ENCODE measurements around the gene RBM25. TPM values are rescaled to one million over a fixed set of nuclear protein-coding genes. Genes with fewer than 3 reads are reported as not detected.
A peak's percentile ranks its signal among the peaks of the same experiment; 100 is the strongest.
"Not testable (repeated sequence)": the region's sequence is repeated elsewhere in the genome, so short reads cannot be mapped to it uniquely, and the experiment has no call there.

RBM25 gene
- 13.6 and 22.9 TPM in 2 replicates for total RNA-seq (2014; rRNA removed; shearing (Covaris generic))

DNA sequence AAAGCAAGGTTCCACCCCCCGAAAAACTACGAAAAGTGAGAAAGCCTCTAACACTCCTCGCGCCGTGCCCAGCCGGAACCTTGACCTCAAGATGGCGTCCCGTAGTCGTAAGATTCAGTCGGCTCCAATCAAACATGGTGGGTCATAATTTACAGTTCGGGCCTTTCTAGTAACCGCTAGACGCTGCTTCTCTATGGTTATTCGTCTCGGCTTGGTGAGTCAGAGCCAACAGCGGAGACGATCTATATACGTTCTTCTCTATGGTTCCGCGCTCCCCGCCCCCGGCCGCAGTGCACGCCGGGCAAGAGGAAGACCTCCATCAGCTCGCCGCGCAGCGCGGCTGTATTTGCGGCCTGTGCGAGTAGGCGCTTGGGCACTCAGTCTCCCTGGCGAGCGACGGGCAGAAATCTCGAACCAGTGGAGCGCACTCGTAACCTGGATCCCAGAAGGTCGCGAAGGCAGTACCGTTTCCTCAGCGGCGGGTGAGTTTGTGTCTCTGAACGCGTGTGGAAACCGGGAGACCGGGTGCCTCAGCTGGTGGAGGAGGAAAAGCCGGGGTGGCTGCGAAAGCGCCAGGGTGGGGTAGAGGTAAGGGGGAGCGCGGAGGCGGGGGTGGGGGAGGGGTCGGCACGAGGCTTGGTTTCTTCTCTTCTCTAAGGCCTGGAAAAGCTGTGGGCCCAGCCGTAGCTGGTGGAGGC lies at the start of gene RBM25:
Gene RBM25 (plus strand): TSS at position 311 of the 698 bp plus-strand sequence. CDS start 13,108 bp downstream, outside the sequence.
- DNase-seq (ENCODE audit: low read depth): peak; percentile 98

DNA sequence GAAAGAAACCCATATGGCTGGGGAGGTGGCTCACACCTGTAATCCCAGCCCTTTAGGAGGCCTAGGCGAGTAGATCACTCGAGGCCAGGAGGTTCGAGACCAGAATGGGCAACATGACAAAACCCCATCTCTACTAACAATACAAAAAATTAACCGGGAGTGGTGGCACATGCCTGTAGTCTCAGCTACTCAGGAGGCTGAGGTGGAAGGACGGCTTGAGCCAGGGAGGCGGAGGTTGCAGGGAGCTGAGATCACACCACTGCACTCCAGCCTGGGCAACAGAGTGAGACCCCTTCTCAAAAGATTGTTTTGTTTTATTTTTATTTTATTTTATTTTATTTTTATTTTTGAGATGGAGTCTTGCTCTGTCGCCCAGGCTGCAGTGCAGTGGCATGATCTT lies 47.1 kb upstream of the RBM25 start:
- not testable (repeated sequence) for DNase-seq (ENCODE audit: low read depth)

DNA sequence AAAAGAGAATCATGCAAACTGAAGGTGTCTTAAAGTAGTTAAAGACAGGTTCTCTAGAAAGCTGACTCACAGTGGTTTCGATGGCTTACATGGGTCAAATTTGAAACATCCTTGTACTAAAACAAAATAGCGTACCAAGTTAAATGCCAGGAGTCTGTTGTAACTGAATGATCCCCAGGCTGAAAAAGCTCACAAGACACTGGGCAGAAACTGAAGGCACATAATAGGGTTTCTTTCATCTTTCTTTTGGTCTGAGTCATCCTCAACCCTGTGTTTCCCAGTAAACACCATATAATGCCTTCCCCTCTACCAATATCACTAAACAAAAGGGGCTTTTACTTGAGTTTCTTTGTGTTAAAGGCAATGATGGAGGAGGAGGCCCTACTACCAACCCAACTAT lies 44.2 kb upstream of the RBM25 start:
- peak; percentile 51 for DNase-seq (ENCODE audit: low read depth)

DNA sequence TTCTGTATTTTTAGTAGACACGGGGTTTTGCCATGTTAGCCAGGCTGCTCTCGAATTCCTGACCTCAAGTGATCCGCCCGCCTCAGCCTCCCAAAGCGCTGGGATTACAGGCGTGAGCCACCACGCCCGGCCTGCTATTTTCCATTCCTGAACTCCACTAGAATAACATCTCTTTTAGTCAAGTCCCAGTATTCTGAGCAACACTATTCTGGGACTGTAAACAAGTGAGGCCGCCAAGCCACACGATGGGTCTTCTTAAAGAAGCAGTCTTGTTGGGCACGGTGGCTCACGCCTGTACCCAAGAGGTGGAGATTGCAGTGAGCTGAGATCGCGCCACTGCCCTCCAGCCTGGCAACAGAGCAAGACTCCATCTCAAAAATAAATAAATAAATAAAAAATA lies 42.8 kb upstream of the RBM25 start:
- not testable (repeated sequence) for DNase-seq (ENCODE audit: low read depth)

DNA sequence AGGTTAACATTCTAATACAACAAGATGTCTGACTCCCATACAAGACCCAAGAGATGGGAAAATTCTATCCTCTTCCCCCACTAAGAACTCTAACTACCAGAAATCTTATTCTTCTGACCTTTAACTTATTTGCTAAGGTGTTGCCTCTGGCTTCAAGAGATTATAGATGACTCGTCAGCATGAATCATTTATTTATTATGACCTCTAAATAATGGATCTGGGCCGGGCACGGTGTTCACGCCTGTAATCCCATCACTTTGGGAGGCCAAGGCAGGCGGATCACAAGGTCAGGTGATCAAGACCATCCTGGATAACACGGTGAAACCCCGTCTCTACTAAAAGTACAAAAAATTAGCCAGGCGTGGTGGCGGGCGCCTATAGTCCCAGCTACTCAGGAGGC lies 42.3 kb upstream of the RBM25 start:
- DNase-seq (ENCODE audit: low read depth): not testable (repeated sequence)

DNA sequence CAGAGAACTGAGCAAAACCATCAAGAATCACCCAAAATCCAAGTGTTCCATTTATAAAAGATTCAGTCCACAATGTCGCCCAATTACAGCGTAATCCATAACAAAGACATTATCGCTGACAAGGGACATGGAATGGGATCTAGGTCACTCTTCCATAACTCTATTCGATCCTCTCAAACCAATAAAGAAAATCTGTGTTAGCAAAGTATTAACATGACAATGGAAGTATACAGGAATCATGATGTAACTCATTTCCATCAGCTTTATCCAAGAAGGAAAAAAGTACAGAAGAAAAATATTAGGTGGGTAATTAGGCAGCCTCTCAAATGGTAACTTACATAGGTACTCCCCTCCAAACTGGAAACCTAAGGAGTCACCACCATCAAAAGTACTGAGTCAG lies 36.3 kb upstream of the RBM25 start:
- no peak for DNase-seq (ENCODE audit: low read depth)

DNA sequence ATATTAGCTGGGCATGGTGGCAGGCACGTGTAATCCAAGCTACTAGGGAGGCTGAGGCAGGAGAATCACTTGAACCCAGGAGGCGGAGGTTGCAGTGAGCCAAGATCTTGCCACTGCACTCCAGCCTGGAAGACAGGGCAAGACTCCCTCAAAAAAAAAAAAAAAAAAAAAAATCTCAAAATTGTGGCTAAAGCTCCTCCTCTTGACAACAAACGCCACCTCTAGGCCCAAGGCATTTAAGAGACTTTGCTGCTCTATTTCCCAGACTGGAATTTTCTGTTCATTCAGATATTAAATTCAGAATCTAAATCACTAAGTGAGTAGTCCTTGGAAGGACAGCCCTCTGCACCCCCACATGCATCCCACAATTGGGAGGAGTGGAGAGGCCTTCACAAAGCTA lies 32.8 kb upstream of the RBM25 start:
- peak; percentile 19 for DNase-seq (ENCODE audit: low read depth)

DNA sequence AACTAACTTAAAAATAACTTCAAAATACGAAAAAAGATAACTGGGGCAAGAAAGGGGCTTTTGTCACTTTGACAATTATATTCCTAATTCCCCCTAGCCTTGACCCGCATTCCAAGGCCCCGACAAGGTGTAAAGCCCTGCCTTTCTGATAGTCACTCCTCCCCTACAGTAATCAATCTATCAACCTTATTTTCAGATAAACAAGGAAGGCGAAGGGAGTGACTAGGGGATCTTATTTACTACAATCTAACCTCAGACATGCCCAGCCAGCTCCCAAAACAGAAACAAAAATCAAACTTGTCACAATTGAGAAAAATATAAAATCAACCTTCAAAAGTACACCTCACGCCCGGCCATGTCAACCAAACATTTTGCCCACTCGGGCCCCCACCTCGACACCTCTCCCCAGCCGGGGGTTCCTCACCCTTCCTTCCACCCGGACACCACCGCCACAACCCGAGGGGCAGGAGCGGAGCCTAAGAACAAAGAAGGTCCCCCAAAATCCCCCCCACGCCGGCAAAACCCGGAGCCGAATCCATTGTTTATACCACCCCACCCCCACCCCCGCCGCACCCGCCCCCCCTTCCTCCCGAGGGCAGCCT lies 32.0 kb upstream of the RBM25 start:
- no peak for DNase-seq (ENCODE audit: low read depth)

DNA sequence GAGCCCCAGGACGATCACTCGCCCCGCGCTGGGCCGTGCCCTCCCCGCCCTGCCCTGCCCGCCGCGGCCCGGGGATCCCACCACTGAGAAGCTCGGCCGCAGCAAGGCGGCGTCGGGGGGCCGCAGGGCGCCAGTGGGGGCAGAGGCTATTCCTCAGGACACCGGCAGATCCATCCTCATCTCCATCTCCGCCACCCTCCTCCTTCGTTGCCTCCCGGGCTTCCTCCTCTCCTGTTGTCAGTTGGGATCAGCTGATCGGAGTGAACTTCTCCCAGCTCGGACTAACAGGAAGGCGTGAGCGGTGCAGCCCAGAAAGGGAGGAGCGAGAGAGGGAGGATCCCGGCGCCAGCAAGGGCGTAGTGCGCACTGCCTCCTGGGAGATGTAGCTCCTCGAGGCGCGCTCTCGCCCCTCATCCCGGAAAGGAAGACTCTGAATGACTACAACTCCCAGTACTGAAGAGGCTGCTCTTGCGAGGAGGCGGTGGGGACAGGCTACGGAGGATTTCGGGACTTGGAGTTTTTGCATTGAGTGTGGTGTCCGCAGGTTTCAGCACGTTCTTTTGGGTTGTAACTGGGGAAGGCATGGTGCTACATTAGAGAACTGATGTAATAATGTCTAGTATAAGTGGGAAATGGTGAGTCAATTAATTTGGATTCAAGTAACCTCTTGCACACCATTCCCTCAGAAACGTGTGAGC lies 31.3 kb upstream of the RBM25 start, which contains the start of gene ZFYVE1:
Gene ZFYVE1 (minus strand): TSS at position 262 of the 698 bp plus-strand sequence. CDS start 2,598 bp downstream, outside the sequence.
- peak; percentile 97 for DNase-seq (ENCODE audit: low read depth)

DNA sequence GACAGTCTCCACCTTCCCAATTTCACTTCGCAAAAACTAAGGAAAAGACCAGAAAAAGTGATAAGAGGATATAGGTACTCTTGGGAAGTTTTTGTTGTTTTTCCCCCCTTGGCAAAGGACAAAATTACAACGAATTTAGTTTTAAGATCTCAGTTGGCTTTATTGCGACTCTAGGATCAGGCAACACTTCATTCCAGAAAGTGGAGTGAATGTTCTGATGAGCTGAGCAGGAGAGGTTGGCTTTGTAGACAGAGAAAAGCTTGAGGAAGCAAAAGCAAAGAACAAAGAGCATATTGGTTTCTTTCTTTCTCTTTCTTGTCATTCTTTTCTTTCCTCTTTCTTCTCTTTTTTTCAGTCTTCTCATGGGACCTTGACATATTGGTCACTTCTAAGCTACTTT lies 30.8 kb upstream of the RBM25 start:
- DNase-seq (ENCODE audit: low read depth): no peak

DNA sequence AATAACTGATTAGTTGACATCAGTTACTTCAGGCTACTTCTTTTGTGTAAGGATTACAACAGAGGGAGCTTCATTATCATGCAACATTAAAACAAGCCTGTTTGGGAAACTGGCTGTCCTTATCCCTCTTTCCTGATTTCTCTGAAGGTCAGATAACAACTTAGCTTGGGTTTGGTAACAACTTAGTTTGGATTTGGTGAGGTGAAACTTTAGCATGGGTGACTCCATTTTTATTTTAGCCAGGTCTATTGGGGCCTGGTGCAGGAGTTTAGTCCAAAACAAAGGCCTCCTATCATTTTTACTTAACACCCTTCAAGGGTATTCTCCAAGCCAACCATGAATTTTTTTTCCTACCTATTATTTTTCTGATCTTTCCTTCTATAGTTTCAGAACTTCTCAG lies 30.4 kb upstream of the RBM25 start:
- no peak for DNase-seq (ENCODE audit: low read depth)

DNA sequence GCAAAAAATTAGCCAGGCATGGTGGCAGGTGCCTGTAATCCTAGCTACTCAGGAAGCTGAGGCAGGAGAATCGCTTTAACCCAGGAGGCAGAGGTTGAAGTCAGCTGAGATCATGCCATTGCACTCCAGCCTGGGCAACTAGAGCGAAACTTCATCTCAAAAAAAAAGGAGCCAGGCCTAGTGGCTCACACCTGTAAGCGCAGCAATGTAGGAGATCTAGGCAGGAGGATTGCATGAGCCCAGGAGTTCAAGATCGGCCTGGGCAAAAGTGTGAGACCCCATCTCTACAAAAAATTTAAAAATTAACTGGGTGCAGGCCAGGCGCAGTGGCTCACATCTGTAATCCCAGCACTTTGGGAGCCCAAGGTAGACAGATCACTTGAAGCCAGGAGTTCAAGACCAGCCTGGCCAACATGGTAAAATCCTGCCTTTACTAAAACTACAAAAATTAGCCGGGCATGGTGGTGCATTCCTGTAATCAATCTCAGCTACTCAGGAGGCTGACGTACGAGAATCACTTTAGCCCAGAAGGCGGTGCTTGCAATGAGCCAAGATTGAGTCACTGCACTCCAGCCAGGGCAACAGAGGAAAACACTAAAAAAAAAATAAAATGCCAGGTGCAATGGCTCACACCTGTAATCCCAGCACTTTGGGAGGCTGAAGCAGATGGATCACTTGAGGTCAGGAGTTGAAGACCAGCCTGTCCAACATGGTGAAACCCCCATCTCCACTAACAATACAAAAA lies 21.5 kb upstream of the RBM25 start:
- not testable (repeated sequence) for DNase-seq (ENCODE audit: low read depth)

DNA sequence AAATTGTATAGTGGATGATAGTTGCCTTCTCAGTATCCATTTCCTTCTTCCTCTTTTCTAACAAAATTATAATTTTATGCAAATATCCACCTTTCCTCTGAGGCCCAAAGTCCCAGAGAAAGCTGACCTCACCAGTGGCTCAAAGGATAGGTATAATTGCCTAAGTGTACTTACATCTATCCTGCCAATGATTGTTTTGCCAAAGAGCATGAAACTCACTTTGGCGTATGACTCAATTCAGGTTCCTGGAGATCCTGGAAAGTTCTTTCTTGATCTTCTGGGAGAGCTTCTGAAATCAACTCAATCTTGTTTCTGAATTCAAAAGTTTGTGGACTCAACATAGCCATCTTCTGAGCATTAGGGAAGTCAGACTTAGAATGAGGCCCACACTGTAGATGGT lies 10.5 kb upstream of the RBM25 start:
- DNase-seq (ENCODE audit: low read depth): no peak

DNA sequence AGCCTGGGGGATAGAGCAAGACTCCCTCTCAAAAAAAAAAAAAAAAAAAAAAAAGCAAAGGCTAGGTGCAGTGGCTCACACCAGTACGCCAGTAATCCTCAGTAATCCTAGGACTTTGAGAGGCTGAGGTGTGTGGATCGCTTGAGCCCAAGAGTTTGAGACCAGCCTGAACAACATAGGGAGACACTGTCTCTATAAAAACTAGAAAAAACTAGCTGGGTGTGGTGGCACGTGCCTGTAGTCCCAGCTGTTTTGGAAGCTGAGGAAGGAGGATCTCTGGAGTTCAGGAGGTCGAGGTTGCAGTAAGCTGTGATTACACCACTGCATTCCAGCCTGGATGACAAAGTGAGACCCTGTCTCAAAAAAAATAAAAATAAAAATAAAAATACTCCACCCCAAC lies 8.9 kb upstream of the RBM25 start:
- no peak for DNase-seq (ENCODE audit: low read depth)

DNA sequence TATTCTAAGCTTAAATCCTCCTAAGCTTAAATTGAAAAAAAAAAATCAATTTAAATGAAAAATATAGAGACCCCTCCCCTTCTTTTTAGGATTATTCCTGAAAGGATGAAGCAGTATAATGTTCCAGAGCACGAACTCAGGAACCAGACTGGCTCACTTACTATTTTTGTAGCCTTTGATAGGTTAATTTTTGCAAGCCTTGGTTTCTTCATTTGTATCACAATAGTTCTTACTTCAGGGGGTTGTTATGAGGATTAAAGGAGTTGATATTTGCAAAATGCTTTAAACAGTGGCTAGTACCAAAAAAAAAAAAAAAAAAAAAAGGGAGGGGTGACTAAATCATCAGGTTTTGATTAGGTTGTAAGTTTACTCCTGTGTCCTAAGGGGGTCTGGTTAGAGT lies 3.1 kb upstream of the RBM25 start:
- DNase-seq (ENCODE audit: low read depth): no peak

DNA sequence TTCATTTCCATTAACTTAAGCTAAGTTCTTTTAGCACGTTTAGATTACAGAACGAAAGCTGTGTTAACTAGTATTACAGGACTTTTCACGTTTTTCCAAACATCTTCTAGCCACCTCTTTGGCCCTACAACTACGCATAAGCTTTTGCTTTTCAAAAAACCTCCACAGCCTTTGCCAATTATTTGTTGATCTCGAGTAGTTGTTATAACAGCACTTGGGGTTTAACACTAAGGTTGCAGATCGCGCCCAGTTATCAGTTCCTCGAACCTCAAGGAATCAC lies 450 bp upstream of the RBM25 start:
- DNase-seq (ENCODE audit: low read depth): no peak

DNA sequence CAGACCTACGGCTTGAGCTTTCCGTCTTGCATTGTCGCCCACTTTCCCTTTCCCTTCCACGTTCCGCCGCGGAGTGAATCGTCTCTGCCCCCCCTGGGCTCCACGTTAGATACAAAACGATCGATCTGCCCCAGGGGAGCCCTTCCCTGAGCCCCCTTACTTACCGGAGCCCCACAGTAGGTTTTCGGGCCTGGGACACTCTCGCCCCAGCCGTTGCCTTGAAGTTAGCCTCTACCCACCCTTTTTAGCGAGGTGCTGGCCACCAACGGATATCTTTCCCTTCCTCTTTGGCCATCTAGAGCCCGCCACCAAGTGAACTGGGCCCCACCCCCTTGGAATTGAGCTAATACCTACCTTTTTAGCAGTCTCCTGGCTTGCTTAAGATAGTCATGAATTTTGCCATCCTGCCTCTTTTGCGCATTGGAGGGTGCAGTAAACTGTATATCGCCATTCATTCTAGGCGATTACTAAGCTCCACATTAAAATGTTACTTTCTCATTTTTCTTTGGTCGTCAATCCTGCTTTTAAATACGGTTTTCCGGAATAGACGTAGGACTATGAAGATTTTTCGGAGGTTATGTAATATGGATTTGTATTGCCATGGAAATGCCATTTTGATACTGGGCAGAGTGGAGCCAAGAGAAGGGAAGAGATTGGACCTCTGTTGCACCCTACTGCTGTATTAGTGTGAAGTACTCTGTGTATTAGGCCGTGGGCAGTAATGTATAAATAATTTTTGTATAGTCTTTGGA lies 764 bp downstream of the RBM25 start:
- peak; percentile 36 for DNase-seq (ENCODE audit: low read depth)

DNA sequence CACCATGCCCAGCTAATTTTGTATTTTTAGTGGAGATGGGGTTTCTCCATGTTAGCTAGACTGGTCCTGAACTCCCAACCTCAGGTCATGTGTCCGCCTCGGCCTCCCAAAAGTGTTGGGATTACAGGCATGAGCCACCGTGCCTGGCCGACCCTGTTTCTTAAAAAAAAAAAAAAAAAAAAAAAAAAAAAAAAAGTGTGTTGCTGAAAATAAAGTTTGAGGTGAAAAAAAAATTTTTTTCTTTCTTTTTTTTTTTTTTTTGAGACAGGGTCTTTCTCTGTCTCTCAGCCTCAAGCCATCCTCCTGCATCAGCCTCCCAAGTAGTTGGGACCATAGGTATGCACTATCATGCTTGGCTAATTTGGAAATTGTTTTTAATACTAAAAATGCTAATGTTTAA lies 11.3 kb downstream of the RBM25 start:
- DNase-seq (ENCODE audit: low read depth): no peak

DNA sequence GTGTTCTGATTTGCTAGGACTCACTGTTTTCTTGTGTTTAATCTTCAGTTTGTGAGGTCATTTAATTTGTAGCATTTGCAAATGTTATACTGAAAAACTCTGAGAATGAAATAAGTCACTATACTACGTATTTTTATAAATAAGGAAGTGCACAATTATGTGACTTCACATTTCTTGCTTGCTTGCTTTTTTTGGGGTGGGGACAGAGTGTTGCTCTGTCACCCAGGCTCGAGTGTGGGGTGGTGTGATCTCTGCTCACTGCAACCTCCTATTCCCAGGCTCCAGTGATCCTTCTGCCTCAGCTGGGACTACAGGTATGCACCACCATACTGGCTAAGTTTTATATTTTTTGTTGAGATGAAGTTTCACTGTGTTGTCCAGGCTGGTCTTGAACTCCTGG lies 32.7 kb downstream of the RBM25 start:
- DNase-seq (ENCODE audit: low read depth): no peak

DNA sequence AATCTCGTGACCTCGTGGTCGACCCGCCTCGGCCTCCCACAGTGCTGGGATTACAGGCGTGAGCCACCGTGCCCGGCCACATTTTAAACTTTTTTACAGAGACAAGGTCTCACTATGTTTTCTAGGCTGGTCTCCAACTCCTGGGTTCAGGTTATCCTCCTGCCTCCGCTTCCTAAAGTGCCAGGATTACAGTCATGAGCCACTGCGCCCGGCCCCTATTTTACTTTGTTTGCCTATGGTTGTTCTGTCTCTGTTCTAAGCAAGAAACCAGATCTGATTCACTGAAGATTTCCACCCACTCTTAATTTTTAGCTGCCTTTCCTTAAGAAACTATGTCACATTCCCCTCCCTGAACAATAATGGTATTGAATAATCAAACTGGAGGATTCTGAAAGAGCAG lies 39.1 kb downstream of the RBM25 start:
- DNase-seq (ENCODE audit: low read depth): no peak

DNA sequence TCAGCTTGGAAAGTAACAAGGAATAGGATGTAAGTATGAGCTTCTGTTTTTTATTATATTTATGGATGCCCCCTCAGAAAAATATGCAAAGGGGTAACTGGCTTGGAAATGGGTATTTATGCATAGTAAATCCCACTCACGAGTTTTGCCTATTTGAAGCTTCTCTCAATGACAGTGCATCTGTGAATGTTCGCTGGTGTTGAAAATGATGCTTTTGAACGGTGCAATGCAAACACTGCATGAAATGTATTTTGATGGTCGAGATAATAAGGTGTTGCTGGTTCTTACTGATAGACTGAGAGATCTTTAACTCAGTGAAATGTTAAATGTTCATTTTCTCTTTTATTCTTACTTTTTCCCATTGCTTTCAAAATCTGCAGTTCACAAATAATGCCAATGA lies 42.0 kb downstream of the RBM25 start:
- no peak for DNase-seq (ENCODE audit: low read depth)

Data from RPMI7951 (cell line).